ENCODE data around the gene ARMC3. TPM values are rescaled to one million over a fixed set of nuclear protein-coding genes. Genes with fewer than 3 reads are reported as not detected.
"Not testable (repeated sequence)": the region's sequence is repeated elsewhere in the genome, so short reads cannot be mapped to it uniquely, and the experiment has no call there.

ARMC3 gene
- 0.18 TPM for total RNA-seq

GRCh38 chr10:22927661-22928403 lies at the start of gene ARMC3:
Gene ARMC3, plus strand, starts transcription at chr10:22928053. Its CDS starts 3,944 bp downstream, at chr10:22931997.
- ATAC-seq: peak; percentile 80
- intact Hi-C loops (cut with DNase I): no loop called here
- DNase-seq (ENCODE audit: low spot score): peak; percentile 59

- DNase-seq (ENCODE audit: low spot score) (no peak), ATAC-seq (no peak)
- intact Hi-C loops (cut with DNase I): no loop called here
Observed at GRCh38 chr10:22891797-22892196, 36.1 kb upstream of the ARMC3 start.

- DNase-seq (ENCODE audit: low spot score) (no peak), ATAC-seq (no peak)
- intact Hi-C loops (cut with DNase I): no loop called here
Observed at GRCh38 chr10:22893781-22894180, 34.1 kb upstream of the ARMC3 start.

- no peak for ATAC-seq
- intact Hi-C loops (cut with DNase I): no loop called here
- no peak for DNase-seq (ENCODE audit: low spot score)
Observed at GRCh38 chr10:22894714-22895113, 33.1 kb upstream of the ARMC3 start.

- ATAC-seq (no peak), DNase-seq (ENCODE audit: low spot score) (no peak)
- intact Hi-C loops (cut with DNase I): no loop called here
Observed at GRCh38 chr10:22895252-22895651, 32.6 kb upstream of the ARMC3 start.

- DNase-seq (ENCODE audit: low spot score): no peak
- intact Hi-C loops (cut with DNase I): no loop called here
- no peak for ATAC-seq
Observed at GRCh38 chr10:22897371-22897770, 30.5 kb upstream of the ARMC3 start.

- DNase-seq (ENCODE audit: low spot score): no peak
- intact Hi-C loops (cut with DNase I): no loop called here
- no peak for ATAC-seq
Observed at GRCh38 chr10:22899307-22899706, 28.5 kb upstream of the ARMC3 start.

- intact Hi-C loops (cut with DNase I): no loop called here
- ATAC-seq (no peak), DNase-seq (ENCODE audit: low spot score) (no peak)
Observed at GRCh38 chr10:22899775-22900174, 28.1 kb upstream of the ARMC3 start.

- intact Hi-C loops (cut with DNase I): no loop called here
- ATAC-seq (peak; percentile 97), DNase-seq (ENCODE audit: low spot score) (no peak)
Observed at GRCh38 chr10:22900841-22901601, 26.8 kb upstream of the ARMC3 start.

GRCh38 chr10:22902147-22902546 lies 25.7 kb upstream of the ARMC3 start:
- intact Hi-C loops (cut with DNase I); DNase-seq (ENCODE audit: low spot score); ATAC-seq: not testable (repeated sequence)

GRCh38 chr10:22903694-22904093 lies 24.2 kb upstream of the ARMC3 start:
- DNase-seq (ENCODE audit: low spot score) (no peak), ATAC-seq (no peak)
- intact Hi-C loops (cut with DNase I): no loop called here

GRCh38 chr10:22906767-22907166 lies 21.1 kb upstream of the ARMC3 start:
- no peak for ATAC-seq
- no peak for DNase-seq (ENCODE audit: low spot score)
- intact Hi-C loops (cut with DNase I): no loop called here

- DNase-seq (ENCODE audit: low spot score) (no peak), ATAC-seq (no peak)
- intact Hi-C loops (cut with DNase I): no loop called here
Observed at GRCh38 chr10:22908837-22909236, 19.0 kb upstream of the ARMC3 start.

- intact Hi-C loops (cut with DNase I): not testable (repeated sequence)
Observed at GRCh38 chr10:22909673-22910072, 18.2 kb upstream of the ARMC3 start.

GRCh38 chr10:22911067-22911466 lies 16.8 kb upstream of the ARMC3 start:
- DNase-seq (ENCODE audit: low spot score) (no peak), ATAC-seq (no peak)
- intact Hi-C loops (cut with DNase I): no loop called here

More at GRCh38 chr10:22909673-22910072, 18.2 kb upstream of the ARMC3 start:
- not testable (repeated sequence) for ATAC-seq; DNase-seq (ENCODE audit: low spot score)

GRCh38 chr10:22911889-22912762 lies 15.7 kb upstream of the ARMC3 start:
- no peak for DNase-seq (ENCODE audit: low spot score)
- intact Hi-C loops (cut with DNase I): no loop called here
- ATAC-seq: no peak

GRCh38 chr10:22912763-22913384 lies 15.0 kb upstream of the ARMC3 start:
- intact Hi-C loops (cut with DNase I): no loop called here
- ATAC-seq: no peak
- DNase-seq (ENCODE audit: low spot score): no peak

GRCh38 chr10:22913474-22914092 lies 14.3 kb upstream of the ARMC3 start:
- DNase-seq (ENCODE audit: low spot score): no peak
- no peak for ATAC-seq
- intact Hi-C loops (cut with DNase I): no loop called here

- DNase-seq (ENCODE audit: low spot score) (no peak), ATAC-seq (no peak)
- intact Hi-C loops (cut with DNase I): no loop called here
Observed at GRCh38 chr10:22915314-22915713, 12.5 kb upstream of the ARMC3 start.

Data from sciatic nerve (tissue), 2 donors.